Activated B cell treated with CpG ODN at 0.5 μM for 24 hours (primary cell): ENCODE measurements around the gene CC2D2B. TPM values are rescaled to one million over a fixed set of nuclear protein-coding genes. Genes with fewer than 3 reads are reported as not detected.
A peak's percentile ranks its signal among the peaks of the same experiment; 100 is the strongest.

Source experiments
- ATAC-seq: fragments of 200-7000 bp; cut with Tn5 transposase; one replicate; pipeline ENCODE4 v1.10.0; 2021; ENCODE audit warnings: low read depth, mild to moderate bottlenecking, moderate library complexity
- CTCF ChIA-PET: fragments of 350-600 bp; sonication (Branson Sonifier 250); formaldehyde crosslinking; loops from one replicate; lab custom pipeline; 2021; ENCODE audit warnings: antibody characterized with exemption; lab: Charles Lee
- POLR2A ChIA-PET: fragments of 350-600 bp; sonication (Branson Sonifier 250); formaldehyde crosslinking; loops from one replicate; lab custom pipeline; 2021; ENCODE audit warnings: antibody characterized with exemption; lab: Charles Lee
- DNase-seq: peaks from one replicate; pipeline ENCODE4 v3.0.0; 2022
- H3K27ac Mint-ChIP-seq: one replicate; pipeline ENCODE4 v1.8.0; 2020; ENCODE audit warnings: mixed read lengths
- H3K27me3 Mint-ChIP-seq: one replicate; pipeline ENCODE4 v1.8.0; 2021; ENCODE audit warnings: mixed read lengths
- H3K36me3 Mint-ChIP-seq: one replicate; pipeline ENCODE4 v1.8.0; 2021; ENCODE audit warnings: low read depth, mixed read lengths
- H3K4me1 Mint-ChIP-seq: one replicate; pipeline ENCODE4 v1.8.0; 2021; ENCODE audit warnings: mixed read lengths
- H3K4me3 Mint-ChIP-seq: one replicate; pipeline ENCODE4 v1.8.0; 2020; ENCODE audit warnings: mild to moderate bottlenecking, mixed read lengths
- H3K9me3 Mint-ChIP-seq: one replicate; pipeline ENCODE4 v1.8.0; 2020; ENCODE audit warnings: mixed read lengths
- CTCF ChIP-seq: fragments of 200-600 bp; IDR thresholded peaks from one replicate; pipeline ENCODE4 v1.8.0; 2022; ENCODE audit warnings: antibody characterized with exemption, mild to moderate bottlenecking
- intact Hi-C: fragments of 100-400 bp; cut with micrococcal nuclease; formaldehyde crosslinking; loops from one replicate; pipeline ENCODE4 v1.15.1; 2024
- total RNA-seq: library from RNA; stranded (reverse); gene quantifications from 2 replicates; pipeline ENCODE4 v1.2.3, GENCODE V29; 2022

Gene CC2D2B
- total RNA-seq, 1 donor from 2014 or later: 2.0 TPM

GRCh38 chr10:95963991-95964389 is 56.2 kb downstream of the CC2D2B start:
- intact Hi-C loops: no loop called here
- ATAC-seq (no peak), DNase-seq (no peak)
- peaks cover 25% of the 10 kb centered on the region for H3K4me1 Mint-ChIP-seq
- peak overlapping the region; percentile 57 for H3K27ac Mint-ChIP-seq
- CTCF ChIA-PET: interaction anchor here (0.9 to 1.0 kb wide), 2 partner anchors 53 to 270 kb away, joined by 3 to 4 read pairs; partner anchors contain the start of gene TCTN3
- POLR2A ChIA-PET: no interaction called here
- peak overlapping the region; percentile 49 for H3K4me3 Mint-ChIP-seq
- TF ChIP-seq CTCF: no peak
- H3K27me3 Mint-ChIP-seq: no peaks in the 10 kb centered on the region
- H3K36me3 Mint-ChIP-seq: no peaks in the 10 kb centered on the region
- H3K9me3 Mint-ChIP-seq: peaks cover 4% of the 10 kb centered on the region

GRCh38 chr10:95964756-95965155 is 57.0 kb downstream of the CC2D2B start:
- ChIA-PET CTCF (no interaction called here), POLR2A (no interaction called here)
- Mint-ChIP-seq H3K4me1 (peaks cover 25% of the 10 kb centered on the region), H3K9me3 (peaks cover 4% of the 10 kb centered on the region), H3K36me3 (no peaks in the 10 kb centered on the region), H3K27me3 (no peaks in the 10 kb centered on the region), H3K27ac (no peak overlapping the region), H3K4me3 (no peak overlapping the region)
- TF ChIP-seq CTCF: no peak
- DNase-seq: no peak
- intact Hi-C loops: no loop called here
- ATAC-seq: no peak

DNA sequence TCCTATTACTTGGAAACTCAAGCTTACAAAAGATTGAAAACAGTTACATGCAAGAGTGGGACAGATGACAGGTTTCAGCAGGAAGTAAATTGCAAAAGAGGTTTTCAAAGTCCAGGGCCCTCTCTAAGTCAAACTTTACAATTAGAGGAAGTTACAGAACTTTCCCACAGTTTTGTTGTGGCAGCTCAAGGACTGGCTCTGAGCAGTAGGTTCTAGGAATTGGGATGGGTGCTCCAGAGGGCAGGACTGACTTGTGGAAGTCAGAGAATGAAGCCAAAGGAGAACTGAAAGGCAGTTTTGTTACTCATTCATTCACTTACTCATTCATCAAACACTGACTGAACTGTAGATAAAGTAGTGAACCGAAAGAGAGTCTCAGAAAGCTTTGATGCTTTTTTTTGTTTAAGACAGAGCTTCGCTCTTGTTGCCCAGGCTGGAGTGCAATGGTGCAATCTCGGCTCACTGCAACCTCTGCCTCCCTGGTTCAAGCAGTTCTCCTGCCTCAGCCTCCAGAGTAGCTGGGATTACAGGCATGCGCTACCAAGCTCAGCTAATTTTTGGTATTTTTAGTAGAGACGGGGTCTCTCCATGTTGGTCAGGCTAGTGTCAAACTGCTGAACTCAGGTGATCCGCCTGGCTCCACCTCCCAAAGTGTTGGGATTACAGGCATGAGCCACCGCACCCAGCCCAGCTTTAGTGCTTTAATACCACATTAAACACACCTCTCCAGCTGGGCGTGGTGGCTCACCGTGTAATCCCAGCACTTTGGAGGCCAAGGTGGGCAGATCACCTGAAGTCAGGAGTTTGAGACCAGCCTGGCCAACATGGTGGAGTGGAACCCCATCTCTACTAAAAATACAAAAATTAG is 68.8 kb downstream of the CC2D2B start:
- Mint-ChIP-seq H3K27me3 (no peaks in the 10 kb centered on the region), H3K4me1 (peaks cover 5% of the 10 kb centered on the region)

GRCh38 chr10:95982200-95982599 is 74.4 kb downstream of the CC2D2B start:
- no peak for TF ChIP-seq CTCF
- Mint-ChIP-seq H3K4me3 (no peak overlapping the region), H3K9me3 (no peaks in the 10 kb centered on the region), H3K36me3 (no peaks in the 10 kb centered on the region), H3K27ac (no peak overlapping the region), H3K4me1 (no peaks in the 10 kb centered on the region), H3K27me3 (no peaks in the 10 kb centered on the region)
- ATAC-seq: no peak
- intact Hi-C loops: no loop called here
- POLR2A ChIA-PET: no interaction called here
- no peak for DNase-seq
- CTCF ChIA-PET: no interaction called here

More for the DNA sequence above, 68.8 kb downstream of the CC2D2B start:
- POLR2A ChIA-PET: no interaction called here
- ATAC-seq: no peak
- Mint-ChIP-seq H3K36me3 (no peaks in the 10 kb centered on the region), H3K9me3 (no peaks in the 10 kb centered on the region), H3K4me3 (no peak overlapping the region), H3K27ac (no peak overlapping the region)
- no peak for DNase-seq
- CTCF ChIA-PET: no interaction called here
- intact Hi-C loops: no loop called here
- TF ChIP-seq CTCF: no peak

DNA sequence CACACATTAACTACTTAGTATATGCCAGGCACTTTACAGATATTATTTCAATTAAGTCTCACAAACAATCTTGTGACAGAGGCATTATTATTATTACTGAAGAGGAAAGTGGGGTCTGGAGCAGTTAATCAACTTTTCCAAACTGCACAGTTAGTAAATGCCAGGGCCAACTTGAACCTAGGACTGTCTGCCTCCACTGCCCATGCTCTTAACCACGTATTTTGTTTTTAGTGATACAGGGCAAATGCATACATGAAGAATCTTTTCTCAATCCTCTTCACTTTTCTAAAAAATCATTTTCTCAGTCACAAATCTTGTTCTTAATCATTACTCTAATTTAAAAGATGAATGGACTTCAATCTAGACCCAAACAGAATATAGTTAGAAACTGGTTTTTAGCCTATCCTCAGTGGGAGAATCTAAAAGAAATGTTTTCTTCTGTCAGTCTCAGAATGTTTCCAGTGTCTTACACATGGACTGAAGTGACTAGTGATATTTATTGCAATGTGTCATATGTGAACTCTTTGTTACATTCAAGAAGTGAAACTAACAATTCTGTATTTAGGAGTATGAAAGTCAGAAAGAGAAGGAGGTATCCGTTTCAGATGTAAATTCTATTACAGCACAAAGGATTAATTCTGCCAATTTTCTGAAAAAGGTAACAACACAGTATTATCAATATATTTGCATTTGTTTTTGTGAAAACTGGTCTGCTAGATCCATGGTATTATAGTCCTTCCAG is 80.1 kb downstream of the CC2D2B start:
- no peak for ATAC-seq
- H3K4me3 Mint-ChIP-seq: no peak overlapping the region
- no peak for TF ChIP-seq CTCF

More for the DNA sequence above, 80.1 kb downstream of the CC2D2B start:
- no peaks in the 10 kb centered on the region for H3K27me3 Mint-ChIP-seq
- no peak for DNase-seq
- peaks cover 9% of the 10 kb centered on the region for H3K4me1 Mint-ChIP-seq
- ChIA-PET CTCF (no interaction called here), POLR2A (no interaction called here)
- intact Hi-C loops: no loop called here
- H3K27ac Mint-ChIP-seq: no peak overlapping the region
- H3K9me3 Mint-ChIP-seq: no peaks in the 10 kb centered on the region
- no peaks in the 10 kb centered on the region for H3K36me3 Mint-ChIP-seq
